NCI-H510A (cell line): ENCODE data around the gene CNOT6.
"Not testable (repeated sequence)": the region's sequence is repeated elsewhere in the genome, so short reads cannot be mapped to it uniquely, and the experiment has no call there.

Experiments used
- DNase-seq: peaks from one replicate; lab custom pipeline; 2025; lab: John Stamatoyannopoulos, UW

Gene CNOT6

GRCh38 chr5:180471866-180472265 is 22.3 kb upstream of the CNOT6 start:
- DNase-seq: no peak

- DNase-seq: no peak
These were observed 21.9 kb upstream of the CNOT6 start for GRCh38 chr5:180472269-180472668.

GRCh38 chr5:180473386-180473785 is 20.8 kb upstream of the CNOT6 start:
- DNase-seq: not testable (repeated sequence)

- no peak for DNase-seq
These were observed 19.6 kb upstream of the CNOT6 start for GRCh38 chr5:180474569-180474968.

GRCh38 chr5:180475969-180476524 is 18.1 kb upstream of the CNOT6 start:
- not testable (repeated sequence) for DNase-seq

- no peak for DNase-seq
These were observed 9.4 kb upstream of the CNOT6 start for GRCh38 chr5:180484813-180485212.

GRCh38 chr5:180486636-180487149 is 7.5 kb upstream of the CNOT6 start:
- DNase-seq: no peak

- no peak for DNase-seq
These were observed 6.6 kb upstream of the CNOT6 start for GRCh38 chr5:180487556-180487955.

- DNase-seq: no peak
These were observed 2.7 kb upstream of the CNOT6 start for GRCh38 chr5:180491496-180491895.

- DNase-seq: no peak
These were observed 1.8 kb upstream of the CNOT6 start for GRCh38 chr5:180492226-180492903.

GRCh38 chr5:180494510-180495181 is 467 bp downstream of the CNOT6 start:
- no peak for DNase-seq

GRCh38 chr5:180495292-180495691 is 1.1 kb downstream of the CNOT6 start:
- DNase-seq: no peak

- DNase-seq: no peak
These were observed 2.0 kb downstream of the CNOT6 start for GRCh38 chr5:180495991-180496741.

- DNase-seq: not testable (repeated sequence)
These were observed 2.6 kb downstream of the CNOT6 start for GRCh38 chr5:180496806-180497205.

GRCh38 chr5:180497865-180498264 is 3.7 kb downstream of the CNOT6 start:
- DNase-seq: not testable (repeated sequence)

GRCh38 chr5:180498378-180498777 is 4.2 kb downstream of the CNOT6 start:
- no peak for DNase-seq

GRCh38 chr5:180499684-180500083 is 5.5 kb downstream of the CNOT6 start:
- DNase-seq: no peak

GRCh38 chr5:180500300-180500699 is 6.1 kb downstream of the CNOT6 start:
- DNase-seq: not testable (repeated sequence)

GRCh38 chr5:180507661-180508060 is 13.5 kb downstream of the CNOT6 start:
- DNase-seq: no peak

GRCh38 chr5:180515294-180515693 is 21.1 kb downstream of the CNOT6 start:
- no peak for DNase-seq

- not testable (repeated sequence) for DNase-seq
These were observed 21.8 kb downstream of the CNOT6 start for GRCh38 chr5:180515974-180516373.

- DNase-seq: no peak
These were observed 22.3 kb downstream of the CNOT6 start for GRCh38 chr5:180516440-180516839.
